GM12872 (cell line): Measurements from ENCODE around the gene NTN1.

ENCODE experiments used
- TF ChIP-seq, protein P1 (sequence below): IDR thresholded peaks from 3 replicates; pipeline ENCODE4 v1.5.1; 2011; ENCODE audit warnings: low read depth, mild to moderate bottlenecking, low read length, moderate library complexity; ENCODE audit not compliant: insufficient read depth

Gene NTN1

DNA sequence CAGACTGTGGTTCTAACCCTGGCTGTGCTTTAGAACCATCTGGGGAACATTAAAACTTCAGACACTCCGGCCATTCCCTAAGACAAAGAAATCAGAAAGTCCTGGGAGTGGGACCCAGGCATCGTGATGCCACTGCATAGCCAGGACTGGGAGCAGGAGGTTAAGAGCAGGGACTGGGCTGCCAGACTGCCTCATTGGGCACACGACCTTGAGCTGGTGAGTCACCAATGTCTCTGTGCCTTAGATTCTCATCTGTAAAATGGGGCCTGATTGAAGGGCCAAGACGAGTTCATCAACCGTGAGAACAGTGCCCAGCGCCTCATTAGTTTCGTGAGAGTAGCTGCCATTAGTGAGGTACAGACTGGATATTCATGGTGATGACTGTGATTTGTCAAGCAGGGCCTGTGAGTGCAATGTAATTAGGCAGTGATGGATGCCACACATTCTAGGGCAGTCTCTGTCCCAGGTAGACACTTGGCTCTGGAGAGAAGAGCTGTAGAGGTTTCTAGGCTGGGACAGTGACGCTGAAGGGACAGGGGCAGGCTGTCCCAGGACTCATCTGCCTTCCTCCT is 196.8 kb downstream of the NTN1 start:
- TF ChIP-seq, protein P1, sequence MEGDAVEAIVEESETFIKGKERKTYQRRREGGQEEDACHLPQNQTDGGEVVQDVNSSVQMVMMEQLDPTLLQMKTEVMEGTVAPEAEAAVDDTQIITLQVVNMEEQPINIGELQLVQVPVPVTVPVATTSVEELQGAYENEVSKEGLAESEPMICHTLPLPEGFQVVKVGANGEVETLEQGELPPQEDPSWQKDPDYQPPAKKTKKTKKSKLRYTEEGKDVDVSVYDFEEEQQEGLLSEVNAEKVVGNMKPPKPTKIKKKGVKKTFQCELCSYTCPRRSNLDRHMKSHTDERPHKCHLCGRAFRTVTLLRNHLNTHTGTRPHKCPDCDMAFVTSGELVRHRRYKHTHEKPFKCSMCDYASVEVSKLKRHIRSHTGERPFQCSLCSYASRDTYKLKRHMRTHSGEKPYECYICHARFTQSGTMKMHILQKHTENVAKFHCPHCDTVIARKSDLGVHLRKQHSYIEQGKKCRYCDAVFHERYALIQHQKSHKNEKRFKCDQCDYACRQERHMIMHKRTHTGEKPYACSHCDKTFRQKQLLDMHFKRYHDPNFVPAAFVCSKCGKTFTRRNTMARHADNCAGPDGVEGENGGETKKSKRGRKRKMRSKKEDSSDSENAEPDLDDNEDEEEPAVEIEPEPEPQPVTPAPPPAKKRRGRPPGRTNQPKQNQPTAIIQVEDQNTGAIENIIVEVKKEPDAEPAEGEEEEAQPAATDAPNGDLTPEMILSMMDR, result no peak

DNA sequence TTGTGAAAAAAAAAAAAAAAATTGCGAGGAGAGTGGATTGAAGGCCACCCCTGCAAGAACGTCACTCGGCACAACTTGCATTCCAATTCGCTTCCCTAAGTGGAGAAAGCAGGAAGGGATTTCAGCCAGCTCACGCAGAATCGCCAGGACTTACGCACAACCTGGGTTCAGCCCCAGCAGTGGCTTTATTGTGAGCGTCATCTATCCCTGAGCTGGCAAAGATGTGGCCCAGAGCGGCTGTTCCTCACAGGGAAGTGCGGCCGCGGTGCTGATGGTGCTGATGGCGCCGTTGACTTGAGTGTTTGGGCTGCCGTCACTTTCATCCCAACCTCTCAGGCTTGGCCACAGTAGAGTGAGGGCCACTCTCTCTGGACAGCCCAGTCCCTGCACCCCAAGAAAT is 197.6 kb downstream of the NTN1 start:
- TF ChIP-seq, protein P1, result no peak

DNA sequence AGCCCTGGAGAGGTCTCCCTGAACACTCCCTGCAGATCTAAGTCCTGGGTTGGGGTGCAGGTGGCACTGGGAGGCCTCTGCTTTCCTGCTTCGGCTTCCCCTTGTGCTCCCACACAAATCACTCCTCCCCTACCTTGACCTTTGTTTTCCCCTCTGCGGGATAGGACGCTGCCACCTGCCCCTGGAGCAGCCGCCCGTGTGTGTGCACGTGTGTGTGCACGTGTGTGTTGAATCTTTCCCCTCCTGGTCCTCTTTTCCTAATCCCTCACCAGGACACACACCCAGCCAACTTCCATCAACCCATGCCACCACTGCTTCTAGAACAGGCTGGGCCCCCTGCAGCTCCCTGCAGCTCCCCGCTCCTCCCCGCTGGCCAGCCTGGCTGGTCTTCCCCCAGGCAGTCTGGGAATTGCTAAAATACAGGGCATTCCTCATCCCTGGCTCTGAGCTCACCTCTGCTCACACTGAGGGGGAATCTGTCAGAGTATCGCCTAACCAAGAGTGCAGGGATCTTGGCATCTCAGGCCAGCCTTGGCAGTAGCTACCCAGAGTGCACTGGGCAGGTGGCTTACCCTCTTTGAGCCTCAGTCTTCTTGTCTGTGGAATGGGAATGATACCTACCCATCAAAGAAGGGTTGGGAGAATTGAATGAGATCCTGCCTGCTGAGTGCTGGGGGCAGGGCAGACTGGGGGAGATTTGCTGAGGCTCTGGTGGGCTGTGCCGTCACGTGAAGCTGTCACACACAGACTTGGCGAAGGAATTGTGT is 198.5 kb downstream of the NTN1 start:
- TF ChIP-seq, protein P1, result no peak

DNA sequence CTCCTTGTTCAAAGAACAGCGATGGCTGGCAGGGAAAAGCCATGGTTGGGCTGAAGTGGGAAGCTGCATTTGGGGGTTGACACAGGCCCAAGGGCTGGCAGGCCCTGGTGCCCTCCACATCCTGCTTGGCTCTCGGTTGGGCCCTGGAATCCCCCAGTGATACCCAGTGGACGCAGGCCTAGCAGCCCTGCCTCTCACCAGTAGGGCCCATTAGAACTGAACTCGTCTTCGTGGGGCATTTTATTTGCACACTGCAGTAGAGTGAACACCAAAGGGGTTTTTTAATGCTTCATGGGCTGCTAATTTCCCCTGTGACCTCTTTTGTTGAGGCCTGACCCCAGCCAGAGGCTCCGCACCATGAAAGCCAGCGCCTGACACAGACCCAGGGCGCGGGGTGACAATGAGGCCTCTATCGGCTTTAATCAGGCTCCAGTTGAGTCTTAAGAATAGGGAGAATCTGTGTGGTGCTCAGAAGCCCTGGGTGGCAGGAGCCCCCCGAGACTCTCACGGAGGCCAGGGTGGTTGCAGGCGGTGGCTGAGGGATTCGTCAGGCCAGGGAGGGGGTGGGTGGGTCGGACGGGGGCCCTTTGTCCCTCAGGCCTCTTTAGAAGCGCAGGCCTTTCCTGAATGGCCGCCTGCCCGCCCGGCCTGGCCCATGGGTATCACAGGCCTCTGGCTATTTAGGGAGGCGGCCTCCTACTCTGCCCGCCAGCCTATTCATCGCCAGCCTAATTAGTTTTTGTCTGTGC is 199.3 kb downstream of the NTN1 start:
- TF ChIP-seq, protein P1, result no peak

DNA sequence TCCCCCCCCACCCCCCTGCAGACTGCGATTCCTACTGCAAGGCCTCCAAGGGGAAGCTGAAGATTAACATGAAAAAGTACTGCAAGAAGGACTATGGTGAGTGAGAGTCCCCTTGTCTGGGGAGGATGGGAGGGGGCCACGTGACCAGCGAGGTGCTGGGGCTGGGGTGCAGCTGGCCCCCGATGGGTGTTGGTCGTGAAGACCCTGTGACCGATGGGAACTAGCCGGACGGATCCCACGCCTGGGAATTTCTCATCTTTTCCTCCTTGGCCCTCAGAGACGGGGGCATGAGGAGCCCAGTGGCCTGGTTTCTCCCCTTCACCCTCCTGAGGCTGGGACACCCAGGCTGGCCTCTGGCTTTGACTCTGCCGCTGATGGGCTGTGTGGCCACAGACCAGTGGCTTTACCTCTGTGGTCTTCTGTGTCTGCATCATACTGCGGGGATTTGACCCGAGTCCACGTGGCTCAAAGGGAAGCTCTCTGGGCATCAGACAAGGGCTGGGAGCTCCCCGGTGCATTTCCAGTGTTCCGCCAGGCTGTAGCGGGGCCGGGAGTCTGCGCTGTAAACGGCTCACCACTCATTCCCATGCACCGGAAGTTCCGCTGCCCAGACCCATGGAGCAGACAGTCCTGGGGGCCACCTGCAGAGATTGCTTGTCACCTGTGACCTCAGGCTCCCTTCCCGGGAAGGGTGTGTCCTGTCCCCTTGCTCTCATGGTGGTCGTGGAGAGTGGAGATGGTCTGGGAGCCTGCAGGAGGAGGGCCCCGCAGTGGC is 200.0 kb downstream of the NTN1 start:
- TF ChIP-seq, protein P1, result no peak

DNA sequence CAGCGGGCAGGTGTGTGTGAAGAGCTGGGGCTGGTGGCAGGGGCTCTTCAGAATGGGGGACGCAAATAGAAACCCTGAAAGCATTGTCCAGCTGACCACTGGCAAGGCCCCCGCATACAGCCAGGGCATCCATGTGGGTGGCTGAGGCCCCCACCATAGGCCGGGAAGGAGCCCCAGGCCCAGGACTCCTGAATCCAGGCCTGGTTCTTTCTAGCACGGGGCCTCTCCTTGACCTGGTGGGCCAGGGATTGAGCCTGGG is 200.5 kb downstream of the NTN1 start:
- TF ChIP-seq, protein P1, result no peak

DNA sequence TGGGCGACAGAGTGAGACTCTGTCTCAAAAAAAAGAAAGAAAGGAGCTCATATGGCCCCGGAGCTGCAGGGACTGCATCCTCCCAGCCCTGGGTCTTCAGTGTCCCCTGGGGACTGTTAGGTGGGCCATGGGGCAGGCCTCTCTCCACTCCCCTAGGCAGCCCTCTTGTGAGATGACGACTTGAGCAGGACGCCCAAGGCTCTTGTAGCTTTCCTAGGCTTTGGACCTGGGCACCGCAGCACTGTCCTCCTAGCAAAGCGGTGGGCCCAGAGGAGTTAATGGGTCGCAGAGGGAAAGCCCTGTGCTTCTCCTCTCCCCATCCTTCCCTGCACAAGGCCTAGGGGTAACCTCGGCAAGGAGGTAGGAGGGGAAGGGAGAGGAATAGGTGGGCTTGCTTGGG is 202.2 kb downstream of the NTN1 start:
- TF ChIP-seq, protein P1, result no peak
